ENCODE measurements around the gene CLN6. TPM values are rescaled to one million over a fixed set of nuclear protein-coding genes. Genes with fewer than 3 reads are reported as not detected.

Gene CLN6
- total RNA-seq, 1 experiment from 2014 or later, result 85.7 TPM

- Mint-ChIP-seq H3K4me1 (ENCODE audit: low read depth, unreplicated experiment) (peaks cover 75% of the 10 kb centered on the region), H3K36me3 (ENCODE audit: insufficient read depth, unreplicated experiment) (peaks cover 43% of the 10 kb centered on the region), H3K9me3 (ENCODE audit: low read depth, unreplicated experiment) (no peaks in the 10 kb centered on the region), H3K27me3 (ENCODE audit: unreplicated experiment) (no peaks in the 10 kb centered on the region), H3K4me3 (ENCODE audit: low read depth, unreplicated experiment) (peak overlapping the region; percentile 98), H3K27ac (ENCODE audit: unreplicated experiment) (peak overlapping the region; percentile 96)
- DNase-seq, result no peak
- intact Hi-C loops (cut with micrococcal nuclease; ENCODE audit: unreplicated experiment), result no loop called here
- TF ChIP-seq CTCF (IDR thresholded peaks at IDR 0.05; ENCODE audit: unreplicated experiment), result no peak
- CTCF ChIA-PET, result interaction anchor here (1.2 to 1.8 kb wide), 4 partner anchors 14 to 29 kb away, joined by 3 to 15 read pairs (median 4); no protein-coding TSS in a partner anchor
- no TSS peak for BruUV-seq (replicated peaks)
Observed at GRCh38 chr15:68277131-68277602, 47.6 kb upstream of the CLN6 start.

DNA sequence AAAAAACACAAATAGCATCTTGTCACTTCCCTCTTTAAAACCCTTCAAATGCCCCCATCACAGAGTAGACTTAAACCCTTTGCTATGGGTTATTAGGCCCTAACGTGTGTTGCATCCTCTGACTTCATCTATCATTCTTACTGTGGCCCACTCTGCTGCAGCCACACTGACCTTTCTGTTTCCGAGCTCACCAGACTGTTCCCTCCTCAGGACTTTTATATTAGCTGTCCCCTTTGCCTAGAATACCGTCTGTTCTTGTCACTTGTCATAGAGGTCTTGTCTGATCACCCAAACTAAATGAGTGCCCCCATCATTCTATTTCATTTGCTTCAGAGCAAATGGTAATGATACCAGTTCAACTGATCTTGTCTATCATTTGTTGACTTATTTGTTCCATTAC is 47.1 kb upstream of the CLN6 start:
- TF ChIP-seq CTCF (IDR thresholded peaks at IDR 0.05; ENCODE audit: unreplicated experiment), result no peak
- intact Hi-C loops (cut with micrococcal nuclease; ENCODE audit: unreplicated experiment), result no loop called here
- Mint-ChIP-seq H3K9me3 (ENCODE audit: low read depth, unreplicated experiment) (no peaks in the 10 kb centered on the region), H3K27me3 (ENCODE audit: unreplicated experiment) (no peaks in the 10 kb centered on the region), H3K36me3 (ENCODE audit: insufficient read depth, unreplicated experiment) (peaks cover 48% of the 10 kb centered on the region), H3K4me3 (ENCODE audit: low read depth, unreplicated experiment) (peak overlapping the region; percentile 98), H3K27ac (ENCODE audit: unreplicated experiment) (peak overlapping the region; percentile 96), H3K4me1 (ENCODE audit: low read depth, unreplicated experiment) (peaks cover 75% of the 10 kb centered on the region)
- BruUV-seq (replicated peaks), result no TSS peak
- DNase-seq, result no peak
- CTCF ChIA-PET, result interaction anchor here (1.8 kb wide), 1 partner anchor 24 kb away, joined by 15 read pairs; no protein-coding TSS in a partner anchor

DNA sequence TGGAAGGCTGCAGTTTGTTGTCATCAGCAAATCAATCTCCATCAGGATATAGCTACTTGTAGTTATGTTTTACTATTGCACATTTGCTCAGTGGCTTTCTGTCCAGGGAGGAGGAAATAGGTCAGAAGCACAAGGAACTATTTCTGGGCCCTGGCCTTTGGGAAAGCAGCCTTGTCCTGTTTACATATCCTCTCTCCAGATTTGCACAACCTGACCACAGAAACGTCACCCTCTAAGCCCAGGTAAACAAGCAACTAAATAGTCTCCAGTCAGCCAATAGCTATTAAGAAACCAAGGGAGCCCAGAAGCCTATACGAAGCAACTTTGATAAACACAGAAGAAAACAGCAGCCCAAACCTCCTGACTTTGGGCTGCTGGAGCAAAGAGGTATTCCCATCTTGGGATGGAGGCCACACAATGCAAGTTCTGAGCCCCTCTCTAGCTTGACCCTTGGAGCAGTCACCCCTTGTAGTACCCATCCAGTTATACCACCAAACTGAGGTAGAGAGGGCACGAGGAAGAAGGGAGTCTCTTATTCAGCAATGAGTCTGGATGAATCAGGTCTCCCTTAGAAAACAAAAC is 45.7 kb upstream of the CLN6 start:
- H3K9me3 Mint-ChIP-seq (ENCODE audit: low read depth, unreplicated experiment), result no peaks in the 10 kb centered on the region
- no peak overlapping the region for H3K4me3 Mint-ChIP-seq (ENCODE audit: low read depth, unreplicated experiment)
- DNase-seq, result peak; percentile 25
- BruUV-seq (replicated peaks), result no TSS peak
- TF ChIP-seq CTCF (IDR thresholded peaks at IDR 0.05; ENCODE audit: unreplicated experiment), result no peak
- H3K27me3 Mint-ChIP-seq (ENCODE audit: unreplicated experiment), result no peaks in the 10 kb centered on the region
- peaks cover 44% of the 10 kb centered on the region for H3K36me3 Mint-ChIP-seq (ENCODE audit: insufficient read depth, unreplicated experiment)
- peaks cover 73% of the 10 kb centered on the region for H3K4me1 Mint-ChIP-seq (ENCODE audit: low read depth, unreplicated experiment)
- intact Hi-C loops (cut with micrococcal nuclease; ENCODE audit: unreplicated experiment), result no loop called here
- CTCF ChIA-PET, result interaction anchor here (0.6 to 1.0 kb wide), 2 partner anchors 22 to 445 kb away, joined by 3 to 5 read pairs; no protein-coding TSS in a partner anchor
- peak overlapping the region; percentile 13 for H3K27ac Mint-ChIP-seq (ENCODE audit: unreplicated experiment)

DNA sequence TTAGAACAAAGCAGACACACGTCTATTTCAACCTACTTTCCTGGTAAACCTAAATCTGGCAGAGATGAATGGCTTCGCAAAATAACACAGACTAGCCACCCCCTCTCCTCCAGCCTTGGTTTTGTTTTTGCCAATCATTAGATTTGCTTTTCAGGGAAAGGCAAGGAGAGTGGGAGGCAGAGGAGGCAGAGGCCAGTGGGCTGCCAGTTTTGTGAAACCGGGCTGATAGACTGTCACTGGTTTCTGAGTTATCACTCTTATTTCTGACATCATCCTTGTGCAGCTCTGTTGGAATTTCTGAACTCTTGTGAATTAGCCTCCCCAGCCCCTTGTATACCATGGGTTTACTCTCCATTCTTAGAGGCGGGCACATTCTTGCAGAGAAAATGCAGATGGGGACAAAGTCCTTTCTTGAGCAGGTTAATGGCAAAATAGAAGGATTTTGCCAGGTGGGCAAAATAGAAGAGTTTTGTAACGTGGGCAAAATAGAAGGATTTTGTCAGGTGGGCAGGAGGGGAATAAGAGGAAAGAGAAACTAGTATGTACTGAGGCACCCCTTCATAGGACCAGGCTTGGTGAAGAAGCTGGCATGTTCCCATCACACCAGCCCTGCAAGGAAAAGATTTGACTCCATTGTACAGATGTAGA is 44.8 kb upstream of the CLN6 start:
- BruUV-seq (replicated peaks), result no TSS peak
- Mint-ChIP-seq H3K27ac (ENCODE audit: unreplicated experiment) (peak overlapping the region; percentile 50), H3K36me3 (ENCODE audit: insufficient read depth, unreplicated experiment) (peaks cover 35% of the 10 kb centered on the region), H3K4me1 (ENCODE audit: low read depth, unreplicated experiment) (peaks cover 65% of the 10 kb centered on the region), H3K27me3 (ENCODE audit: unreplicated experiment) (no peaks in the 10 kb centered on the region), H3K4me3 (ENCODE audit: low read depth, unreplicated experiment) (no peak overlapping the region), H3K9me3 (ENCODE audit: low read depth, unreplicated experiment) (no peaks in the 10 kb centered on the region)
- no peak for TF ChIP-seq CTCF (IDR thresholded peaks at IDR 0.05; ENCODE audit: unreplicated experiment)
- CTCF ChIA-PET, result interaction anchor here (1.1 kb wide), 1 partner anchor 21 kb away, joined by 5 read pairs; no protein-coding TSS in a partner anchor
- DNase-seq, result no peak
- intact Hi-C loops (cut with micrococcal nuclease; ENCODE audit: unreplicated experiment), result no loop called here
